HepG2 (cell line): Measurements from ENCODE around the gene PKMYT1. TPM values are rescaled to one million over a fixed set of nuclear protein-coding genes. Genes with fewer than 3 reads are reported as not detected.
A peak's percentile ranks its signal among the peaks of the same experiment; 100 is the strongest.

Experiments
- GLI4 ChIP-seq: sonication (generic); formaldehyde crosslinking; IDR thresholded peaks from 2 replicates; pipeline ENCODE4 v1.5.1; 2020; ENCODE audit warnings: missing genetic modification reagents, mild to moderate bottlenecking, moderate library complexity, borderline replicate concordance
- HNRNPH1 ChIP-seq: fragments of 200-400 bp; formaldehyde crosslinking; optimal IDR thresholded peaks from 2 replicates; pipeline ENCODE3; 2017; ENCODE audit warnings: mild to moderate bottlenecking, low read depth, low read length
- KDM3A ChIP-seq: IDR thresholded peaks from 2 replicates; pipeline ENCODE4 v1.6.1; 2018; ENCODE audit warnings: low read depth, missing compliant biosample characterization
- POLR2AphosphoS2 ChIP-seq: IDR thresholded peaks from 2 replicates; pipeline ENCODE4 v1.6.1; 2011; ENCODE audit warnings: low read depth, low read length, improper control_type of control experiment
- PRMT3 ChIP-seq: sonication (generic); formaldehyde crosslinking; IDR thresholded peaks from 2 replicates; pipeline ENCODE4 v1.8.1; 2022; ENCODE audit warnings: low read depth, mild to moderate bottlenecking, moderate library complexity, missing genetic modification reagents, borderline replicate concordance
- REPIN1 ChIP-seq: sonication (generic); formaldehyde crosslinking; IDR thresholded peaks from 2 replicates; pipeline ENCODE4 v1.8.0; 2022; ENCODE audit warnings: missing genetic modification reagents, low read depth, mild to moderate bottlenecking, borderline replicate concordance
- RERE ChIP-seq: IDR thresholded peaks from 2 replicates; pipeline ENCODE4 v1.6.1; 2016; ENCODE audit warnings: low read depth, missing genetic modification reagents, missing compliant biosample characterization
- THRA ChIP-seq: sonication (generic); formaldehyde crosslinking; IDR thresholded peaks from 2 replicates; pipeline ENCODE4 v1.4.0; 2020; ENCODE audit warnings: missing genetic modification reagents, borderline replicate concordance
- ZBTB25 ChIP-seq: IDR thresholded peaks from 2 replicates; pipeline ENCODE4 v1.6.1; 2018; ENCODE audit warnings: missing genetic modification reagents
- ZNF12 ChIP-seq: sonication (generic); formaldehyde crosslinking; IDR thresholded peaks from 2 replicates; pipeline ENCODE4 v1.5.0; 2020; ENCODE audit warnings: missing genetic modification reagents
- ZNF18 ChIP-seq: sonication (generic); formaldehyde crosslinking; IDR thresholded peaks from 2 replicates; pipeline ENCODE4 v1.8.0; 2022; ENCODE audit warnings: mild to moderate bottlenecking, missing genetic modification reagents; ENCODE audit not compliant: insufficient replicate concordance
- ZNF205 ChIP-seq: IDR thresholded peaks from 2 replicates; pipeline ENCODE4 v1.6.1; 2018; ENCODE audit warnings: missing biosample characterization, missing genetic modification reagents
- ZNF329 ChIP-seq: sonication (generic); formaldehyde crosslinking; IDR thresholded peaks from 2 replicates; pipeline ENCODE4 v1.9.0; 2021; ENCODE audit warnings: low read depth, mild to moderate bottlenecking, missing genetic modification reagents
- ZNF335 ChIP-seq: sonication (generic); formaldehyde crosslinking; IDR thresholded peaks from 2 replicates; pipeline ENCODE4 v1.4.0; 2020; ENCODE audit warnings: missing genetic modification reagents
- ZNF564 ChIP-seq: sonication (generic); formaldehyde crosslinking; IDR thresholded peaks from 2 replicates; pipeline ENCODE4 v1.8.1; 2023; ENCODE audit warnings: mild to moderate bottlenecking, missing genetic modification reagents
- ZNF709 ChIP-seq: sonication (generic); formaldehyde crosslinking; IDR thresholded peaks from 2 replicates; pipeline ENCODE4 v1.5.0; 2020; ENCODE audit warnings: mild to moderate bottlenecking, missing genetic modification reagents
- ZNF737 ChIP-seq: sonication (generic); formaldehyde crosslinking; IDR thresholded peaks from 2 replicates; pipeline ENCODE4 v1.5.0; 2020; ENCODE audit warnings: missing genetic modification reagents, mild to moderate bottlenecking, borderline replicate concordance
- ZSCAN31 ChIP-seq: sonication (generic); formaldehyde crosslinking; IDR thresholded peaks from 2 replicates; pipeline ENCODE4 v1.5.0; 2020; ENCODE audit warnings: low read depth, mild to moderate bottlenecking, missing genetic modification reagents
- polyA plus RNA-seq, 8 experiments: library from polyadenylated mRNA; depleted of rRNA in 3 of 8; stranded (reverse) in 7 of 8; unstranded in 1 of 8; fragments of >200 nt; fragmentation: Illumina TruSeq in 4 of 8; extraction: Trizol in 4 of 8; gene quantifications; 2 replicates each; pipeline versions ENCODE4 v1.2.1 to v1.2.3, GENCODE V29; 2011 to 2016; ENCODE audit warnings: low read depth in 4 of 8, missing spikeins in 1 of 8, mixed read lengths in 1 of 8; ENCODE audit not compliant: insufficient read depth in 1 of 8
- total RNA-seq, 5 experiments: library from RNA; depleted of rRNA; stranded (reverse); fragments of >200 nt; fragmentation: Illumina TruSeq; extraction: Trizol; gene quantifications; 2 replicates each; pipeline ENCODE4 v1.2.3, GENCODE V29; 2016; ENCODE audit warnings: low read depth in 1 of 5

PKMYT1 gene
- total and polyA plus RNA-seq, 2 of the 13 experiments (the other 11 are each of a cell fraction or from before 2014, with no cell fraction given), result 7.0 to 27.8 TPM

GRCh38 chr16:3023669-3024478 lies 43.6 kb upstream of the PKMYT1 start, which contains the start of the genes HCFC1R1 and THOC6 (continued):
- TF ChIP-seq ZBTB25 (CRISPR knock-in tag) (peak; percentile 89), GLI4 (CRISPR knock-in tag) (peak; percentile 93; the same call in 1 of the 2 replicates), ZNF335 (peak; percentile 58; the same call in 1 of the 2 replicates), PRMT3 (CRISPR knock-in tag) (0 out of 2 replicates have a peak, but pooled peaks have one; percentile 44), KDM3A (CRISPR knock-in tag) (peak; percentile 54; the same call in 1 of the 2 replicates), ZNF12 (CRISPR knock-in tag) (0 out of 2 replicates have a peak, but pooled peaks have one; percentile 24), ZNF709 (0 out of 2 replicates have a peak, but pooled peaks have one; percentile 76), ZNF18 (CRISPR knock-in tag) (peak; percentile 68), HNRNPH1 (peak; percentile 0), THRA (CRISPR knock-in tag) (peak; percentile 8), ZSCAN31 (CRISPR knock-in tag) (peak; percentile 83; the same call in 1 of the 2 replicates), ZNF329 (CRISPR knock-in tag) (0 out of 2 replicates have a peak, but pooled peaks have one; percentile 75), REPIN1 (CRISPR knock-in tag) (peak; percentile 85; the same call in 1 of the 2 replicates), RERE (CRISPR knock-in tag) (0 out of 2 replicates have a peak, but pooled peaks have one; percentile 13), ZNF737 (CRISPR knock-in tag) (no peak), ZNF564 (CRISPR knock-in tag) (peak; percentile 49; the same call in 1 of the 2 replicates), ZNF205 (CRISPR knock-in tag) (peak; percentile 82; the same call in 1 of the 2 replicates), POLR2AphosphoS2 (peak; percentile 98)
